Stimulated activated CD4-positive, alpha-beta T cell treated with anti-CD3 and anti-CD28 coated beads, TNF-alpha, amount 100 ng/mL, for 48 hours (primary cell): ENCODE measurements around the gene GSDMA.

ENCODE experiments used
- DNase-seq, 3 donors: peaks; one replicate each; pipeline ENCODE4 v3.0.0-alpha.2; 2020; ENCODE audit warnings: low read depth in 3 of 3

GSDMA gene, protein sequence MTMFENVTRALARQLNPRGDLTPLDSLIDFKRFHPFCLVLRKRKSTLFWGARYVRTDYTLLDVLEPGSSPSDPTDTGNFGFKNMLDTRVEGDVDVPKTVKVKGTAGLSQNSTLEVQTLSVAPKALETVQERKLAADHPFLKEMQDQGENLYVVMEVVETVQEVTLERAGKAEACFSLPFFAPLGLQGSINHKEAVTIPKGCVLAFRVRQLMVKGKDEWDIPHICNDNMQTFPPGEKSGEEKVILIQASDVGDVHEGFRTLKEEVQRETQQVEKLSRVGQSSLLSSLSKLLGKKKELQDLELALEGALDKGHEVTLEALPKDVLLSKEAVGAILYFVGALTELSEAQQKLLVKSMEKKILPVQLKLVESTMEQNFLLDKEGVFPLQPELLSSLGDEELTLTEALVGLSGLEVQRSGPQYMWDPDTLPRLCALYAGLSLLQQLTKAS

DNA sequence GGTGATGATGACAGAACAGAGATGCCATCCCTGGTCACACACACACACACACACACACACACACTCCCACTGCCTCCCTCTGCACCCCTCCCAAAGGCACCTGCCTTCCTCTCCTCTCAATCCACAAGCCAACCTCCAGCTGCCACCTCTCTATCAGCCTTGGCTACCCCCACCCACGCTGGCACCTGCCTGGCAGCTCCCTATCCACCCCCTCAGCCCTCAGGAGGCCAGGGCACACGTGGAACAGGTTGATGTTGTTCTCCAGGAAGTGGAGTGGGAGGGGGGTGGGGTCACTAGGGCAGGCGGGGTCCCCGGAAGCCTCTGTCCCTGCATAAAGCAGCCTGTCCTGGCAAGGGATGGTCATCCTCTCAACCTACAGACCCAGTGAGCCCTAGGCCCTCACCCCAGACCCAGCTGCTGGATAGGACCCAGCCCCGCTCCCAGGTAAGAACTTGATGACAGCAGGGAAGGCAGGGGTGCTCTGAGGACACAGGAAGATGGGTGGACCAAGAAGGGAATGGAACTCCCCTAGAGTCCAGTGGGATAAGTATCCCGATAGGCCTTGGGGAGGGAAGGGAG lies at the start of gene GSDMA:
Gene GSDMA (plus strand): TSS at position 363 of the 579 bp plus-strand sequence. CDS start 2,684 bp downstream, outside the sequence.
- DNase-seq = no peak

DNA sequence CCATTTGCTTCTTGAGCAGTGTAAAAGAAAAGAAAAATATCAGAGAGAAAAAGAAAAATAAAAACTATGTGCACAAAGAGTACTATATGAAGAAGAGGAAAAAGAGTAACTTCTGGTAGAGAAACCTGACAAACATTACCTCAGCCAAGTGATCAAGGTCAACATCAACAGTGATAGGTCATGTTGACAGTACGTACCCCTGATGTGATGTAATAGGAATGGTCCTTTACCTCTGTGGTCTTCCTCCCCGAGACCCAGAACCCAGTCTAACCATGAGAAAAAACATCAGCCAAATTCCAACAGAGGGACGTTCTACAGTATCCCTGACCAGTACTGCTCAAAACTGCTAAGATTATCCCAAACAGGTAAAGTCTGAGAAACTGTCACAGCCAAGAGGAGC lies 48.8 kb upstream of the GSDMA start:
- DNase-seq = no peak

DNA sequence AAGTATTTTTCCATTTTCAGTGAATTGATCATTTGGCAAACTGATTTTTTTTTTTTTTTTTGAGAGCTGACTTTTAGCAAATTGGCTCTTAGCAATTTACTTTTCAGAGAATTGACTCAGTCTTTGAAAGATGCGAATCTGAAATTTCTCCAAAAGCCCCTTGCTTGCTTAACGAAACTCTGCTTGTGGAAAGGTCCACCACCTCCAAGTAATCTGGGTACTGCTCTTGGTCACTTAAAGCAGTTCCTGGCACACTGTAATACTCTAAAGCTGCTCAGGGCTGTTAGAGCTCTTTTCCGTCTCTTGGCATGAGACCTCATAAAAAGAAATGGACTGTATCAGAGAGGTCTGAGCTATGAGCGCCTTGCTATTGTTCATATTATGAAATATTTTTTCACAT lies 47.2 kb upstream of the GSDMA start:
- no peak for DNase-seq

DNA sequence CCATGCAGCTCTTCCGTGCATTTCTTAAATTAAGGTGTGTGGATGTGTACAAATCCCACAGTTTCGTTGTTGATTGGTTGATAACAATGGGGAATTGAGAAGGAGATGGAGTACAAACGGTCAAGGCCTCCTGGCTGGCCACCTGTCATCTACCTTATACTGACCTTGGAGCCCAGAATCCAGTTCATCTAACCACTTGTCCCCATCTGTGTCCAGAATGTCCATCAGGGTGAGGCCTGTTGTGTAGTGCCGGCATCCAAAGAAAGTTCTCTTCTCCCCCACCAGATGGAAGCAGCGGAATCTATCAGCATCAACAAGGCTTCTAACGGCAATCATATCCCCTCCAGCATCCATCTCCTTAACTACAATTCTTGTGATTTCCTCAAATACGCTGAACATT lies 45.9 kb upstream of the GSDMA start:
- no peak for DNase-seq

DNA sequence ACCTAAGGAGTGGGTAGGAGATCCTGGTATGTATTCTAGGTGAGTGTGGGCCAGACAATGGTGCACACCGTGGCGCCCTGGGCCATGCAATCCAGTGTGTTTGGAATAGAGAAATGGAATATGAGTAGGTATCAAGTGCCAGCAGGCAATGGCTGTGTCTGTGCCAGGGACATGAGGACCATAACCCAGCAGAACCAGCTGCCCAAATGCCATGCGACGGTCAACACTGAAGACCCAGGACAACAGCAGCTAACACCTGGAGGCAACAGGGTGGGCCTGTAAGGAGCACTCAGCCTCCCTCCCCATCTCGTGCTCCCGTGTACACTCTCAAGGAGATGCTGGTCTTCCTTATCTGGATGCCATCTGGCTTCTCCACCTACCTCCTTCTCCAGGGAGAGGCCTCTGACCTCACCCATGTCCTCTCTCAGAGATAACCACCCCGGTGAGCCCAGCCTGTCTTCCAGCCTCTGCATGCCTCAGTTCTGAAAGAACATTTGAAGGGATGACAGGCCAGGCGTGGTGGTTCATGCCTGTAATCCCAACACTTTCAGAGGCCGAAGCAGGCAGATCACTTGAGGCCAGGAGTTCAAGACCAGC lies 43.6 kb upstream of the GSDMA start:
- no peak for DNase-seq

DNA sequence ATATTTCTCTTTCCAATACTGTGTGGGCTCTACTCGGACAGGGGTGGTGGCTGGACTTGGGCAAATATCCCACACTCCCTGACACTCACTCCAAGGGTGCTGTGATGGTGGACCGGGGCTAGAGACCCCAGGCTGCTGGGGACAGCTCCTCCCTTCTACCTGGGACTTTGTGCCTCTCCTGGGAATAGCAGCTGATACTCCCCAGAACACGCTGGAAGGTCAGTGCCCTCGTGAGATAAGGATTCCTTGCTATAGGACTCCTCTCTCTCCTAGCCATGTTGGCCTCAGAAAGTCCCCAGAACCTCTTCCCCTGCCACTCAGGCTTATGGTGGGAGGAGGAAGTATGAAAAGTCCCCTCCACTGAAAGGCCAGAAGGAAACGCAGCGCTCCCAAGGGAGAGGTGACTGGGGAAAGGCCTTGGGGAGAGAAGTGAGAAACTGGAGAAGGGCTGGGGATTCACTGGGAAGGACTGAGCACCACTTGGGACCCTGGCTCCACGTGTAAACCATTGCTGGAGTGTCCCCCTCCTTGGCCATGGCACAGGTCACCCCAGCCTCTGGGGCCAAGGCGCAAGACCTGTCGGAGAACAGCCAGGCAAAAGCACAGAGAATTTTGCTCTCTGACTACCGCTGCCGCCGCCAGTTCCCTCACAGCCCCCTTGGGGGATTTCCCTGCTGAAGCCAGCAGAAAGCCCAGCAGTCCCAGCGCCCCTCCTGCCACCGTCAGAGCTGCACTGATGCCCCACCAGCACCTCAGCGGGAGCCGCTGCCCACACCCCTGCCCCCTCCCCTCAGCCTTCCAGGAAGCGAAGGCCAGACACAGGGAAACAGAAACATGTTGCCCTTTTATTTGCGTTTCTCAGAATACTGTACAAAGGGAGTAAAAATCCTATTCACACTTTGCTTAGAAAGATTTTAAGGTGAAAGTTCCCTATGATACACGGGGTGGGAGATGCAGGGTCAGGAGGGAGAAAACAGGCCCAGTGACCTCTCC lies 42.3 kb upstream of the GSDMA start:
- DNase-seq = peak in 2 of 3 donors; percentile 23 to 52

DNA sequence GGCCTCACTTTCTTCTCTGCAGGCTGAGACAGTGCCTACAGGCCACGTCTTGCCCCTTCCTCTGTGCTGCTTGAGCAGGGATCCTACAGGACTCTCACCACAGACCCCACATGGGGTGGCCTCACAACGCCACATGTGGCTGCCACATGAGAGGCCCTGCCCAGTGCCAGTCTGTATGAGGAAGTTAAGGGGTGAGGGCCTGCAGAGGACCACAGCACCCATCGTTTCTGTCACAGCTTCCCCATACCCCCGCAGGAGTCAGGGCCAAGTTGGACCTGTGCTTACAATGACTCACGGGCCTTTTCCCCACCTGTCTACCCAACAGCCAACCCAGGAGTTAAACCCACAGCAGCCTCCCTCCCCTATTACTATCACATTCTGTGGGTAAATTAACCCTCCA lies 41.5 kb upstream of the GSDMA start:
- DNase-seq = peak in 1 of 3 donors; percentile 18

DNA sequence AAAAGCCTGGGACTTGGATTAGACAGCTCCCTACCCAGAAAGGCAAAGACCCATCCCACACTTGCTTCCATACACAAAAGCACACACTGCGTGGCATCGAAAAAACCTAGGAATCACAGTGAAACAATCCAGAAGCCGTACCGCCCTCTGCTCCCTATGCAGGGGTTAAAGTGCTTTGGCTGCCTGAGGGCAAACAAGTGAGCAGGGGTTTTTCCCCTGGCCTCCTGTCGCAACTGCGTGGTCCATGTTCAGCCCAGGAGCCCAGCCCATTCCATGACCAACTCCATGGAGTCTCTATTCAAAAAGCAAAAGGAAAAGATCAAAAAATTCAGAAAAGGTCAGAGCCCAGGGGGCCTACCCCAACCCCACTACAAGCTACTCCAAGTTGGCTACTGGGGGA lies 40.8 kb upstream of the GSDMA start:
- DNase-seq = no peak

DNA sequence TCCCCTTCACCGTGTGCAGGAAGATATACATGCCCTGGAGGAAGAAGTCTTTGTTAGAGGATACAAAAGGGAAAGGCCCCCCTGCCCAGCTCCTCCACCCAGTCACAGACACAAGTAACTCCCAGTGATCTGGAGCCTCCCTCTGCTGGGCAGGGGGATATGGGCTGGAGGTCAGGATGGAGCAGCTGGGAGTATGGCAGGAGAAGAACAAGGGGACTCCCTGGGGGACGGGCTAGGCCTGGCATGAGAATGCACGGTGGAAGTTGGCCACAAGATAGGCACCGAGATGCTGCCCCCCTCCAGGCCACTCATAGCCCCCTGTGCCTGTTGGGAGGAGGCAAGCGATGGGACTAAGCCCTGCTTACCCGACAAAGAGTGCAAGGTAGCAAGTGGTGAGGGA lies 39.6 kb upstream of the GSDMA start:
- DNase-seq = no peak

DNA sequence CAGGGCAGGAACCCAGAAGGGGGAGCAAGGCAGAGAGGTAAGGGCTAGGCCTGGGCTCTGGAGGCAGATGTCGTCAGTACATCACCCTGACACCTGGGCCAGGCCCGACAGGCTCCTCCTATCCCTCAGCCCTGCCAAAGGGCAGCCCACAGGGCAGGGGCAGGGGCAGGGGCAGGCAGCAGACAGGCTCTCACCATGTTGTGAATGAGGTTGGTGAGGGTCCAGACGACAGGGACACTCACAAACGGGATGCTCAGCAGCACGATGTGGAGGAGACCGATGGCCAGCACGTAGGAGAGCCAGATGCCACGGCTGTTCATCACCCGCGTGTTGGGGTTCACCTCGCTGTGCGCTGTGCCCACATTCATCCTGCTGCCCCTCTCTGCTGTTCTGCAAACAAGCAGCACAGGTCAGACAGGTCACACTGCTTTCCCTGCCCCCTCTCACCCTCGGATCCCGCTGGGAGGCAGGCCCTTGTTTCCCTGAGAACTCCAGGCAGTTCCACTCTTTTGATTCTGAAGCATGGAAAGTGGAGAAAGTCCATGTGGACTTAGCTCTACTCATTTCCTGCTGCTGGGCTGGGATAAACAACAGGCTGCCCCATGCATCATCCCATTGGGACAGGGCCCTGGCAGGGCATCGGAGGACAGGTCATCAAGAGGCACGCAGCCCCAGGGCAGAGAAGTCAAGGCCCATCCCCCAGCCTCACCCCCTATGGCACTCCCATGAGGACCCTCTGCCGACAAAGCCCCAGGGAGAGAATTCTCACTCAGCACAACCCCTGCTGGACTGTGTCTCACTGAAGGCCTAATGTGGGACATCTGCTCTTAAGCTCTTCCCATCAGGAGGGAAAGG lies 38.7 kb upstream of the GSDMA start:
- DNase-seq = no peak

DNA sequence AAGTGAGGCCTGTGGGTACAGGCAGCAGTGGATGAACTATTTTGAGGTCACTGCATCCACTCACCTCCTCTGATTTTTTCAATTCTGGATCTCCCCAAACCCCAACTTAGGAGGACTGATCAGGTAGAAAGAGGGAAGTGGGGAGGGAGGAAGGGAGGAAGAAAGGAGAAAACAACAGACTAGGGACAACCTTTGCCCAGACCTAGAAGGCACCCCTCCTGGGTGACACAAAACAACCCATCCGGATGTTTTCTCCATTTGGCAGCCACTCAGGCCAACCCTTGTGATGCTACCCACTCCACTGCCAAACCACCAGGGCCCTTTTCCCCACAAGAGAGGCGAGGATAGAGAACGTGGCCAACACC lies 38.1 kb upstream of the GSDMA start:
- DNase-seq = no peak

DNA sequence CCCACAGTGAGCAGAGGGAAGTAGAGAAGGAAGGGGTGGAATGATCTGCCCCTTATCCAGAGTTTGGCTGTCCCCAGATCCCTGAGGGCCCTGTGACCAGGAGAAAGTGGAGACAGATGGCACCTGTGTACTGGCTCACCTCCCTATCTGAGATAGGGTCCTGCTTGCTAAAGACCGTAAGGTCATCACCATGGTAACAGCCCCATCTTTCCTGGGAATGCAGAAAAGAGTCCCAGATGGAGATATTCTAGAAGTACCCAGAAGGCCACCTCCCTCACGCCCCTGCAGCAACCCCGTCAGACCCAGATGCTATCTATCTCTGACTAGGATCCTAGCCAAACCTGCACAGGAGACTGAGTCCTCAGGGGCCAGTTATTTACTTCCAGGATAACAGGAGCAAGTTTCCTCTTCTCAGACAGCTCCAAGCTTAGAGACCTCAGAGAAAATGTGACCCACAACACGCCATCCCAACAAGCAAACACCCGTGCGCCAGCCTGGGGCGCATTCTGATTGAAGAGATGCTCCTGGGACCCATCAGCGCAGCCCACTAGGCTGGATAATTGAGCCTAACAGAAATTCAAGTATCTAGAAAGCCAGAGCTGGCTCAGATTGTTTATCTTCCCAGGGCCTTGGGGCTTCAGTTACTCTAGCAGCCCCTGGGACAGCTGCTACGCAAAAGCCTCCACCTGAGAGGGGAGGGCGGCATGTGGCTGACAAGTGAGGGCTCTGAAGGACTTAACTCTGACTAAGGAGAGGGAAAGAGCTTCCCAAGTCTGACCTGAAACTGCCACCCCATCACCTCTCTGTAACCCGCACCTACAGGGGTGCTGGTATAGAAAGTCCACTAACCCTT lies 37.3 kb upstream of the GSDMA start:
- DNase-seq = no peak

DNA sequence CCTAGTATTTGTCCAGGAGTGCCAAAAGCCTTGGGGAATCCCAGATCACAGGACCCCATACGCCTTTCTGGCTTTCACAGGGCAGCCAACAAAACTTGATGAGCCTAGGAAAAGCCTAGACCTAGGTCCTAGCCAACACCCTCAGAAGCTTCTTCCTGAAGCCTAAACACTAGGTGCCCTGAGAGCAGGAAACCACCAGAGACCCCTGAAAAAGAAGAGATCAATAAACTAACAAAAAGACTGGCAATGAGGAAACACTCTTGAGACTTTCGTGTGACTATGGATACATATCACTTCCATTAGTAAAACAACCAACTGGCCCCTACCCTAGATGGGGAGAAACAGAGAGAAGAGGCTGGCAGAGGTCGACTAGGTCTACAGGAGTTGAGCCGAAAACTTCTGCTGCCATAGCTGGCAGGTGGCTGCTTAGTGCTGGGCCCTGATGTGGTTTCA lies 36.6 kb upstream of the GSDMA start:
- DNase-seq = no peak

DNA sequence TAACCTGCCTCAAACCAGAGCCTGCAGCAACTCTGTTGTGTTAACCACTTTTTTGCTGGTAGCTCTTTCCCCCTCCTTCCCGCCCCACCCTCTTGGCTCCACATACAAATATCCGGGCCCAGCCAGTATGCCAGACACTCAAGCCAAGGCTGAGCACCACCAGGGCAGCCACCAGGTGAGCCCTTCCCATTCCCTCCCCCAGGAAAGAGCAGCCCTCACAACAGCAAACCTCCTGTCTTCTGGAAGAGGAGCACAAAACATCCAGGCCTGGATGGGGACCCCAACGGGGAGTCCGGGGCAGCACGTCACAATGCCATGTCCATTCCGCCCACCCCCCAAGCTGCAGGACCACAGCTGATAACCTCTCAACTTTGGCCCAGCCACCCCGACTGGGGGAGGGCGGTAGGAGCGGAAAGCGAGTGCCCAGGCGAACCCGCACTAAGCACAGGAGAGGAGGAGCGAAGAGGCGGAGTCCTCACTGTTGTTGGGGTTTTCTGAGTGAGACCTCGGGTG lies 36.2 kb upstream of the GSDMA start:
- peak; percentile 17 to 48 (median 39) for DNase-seq

DNA sequence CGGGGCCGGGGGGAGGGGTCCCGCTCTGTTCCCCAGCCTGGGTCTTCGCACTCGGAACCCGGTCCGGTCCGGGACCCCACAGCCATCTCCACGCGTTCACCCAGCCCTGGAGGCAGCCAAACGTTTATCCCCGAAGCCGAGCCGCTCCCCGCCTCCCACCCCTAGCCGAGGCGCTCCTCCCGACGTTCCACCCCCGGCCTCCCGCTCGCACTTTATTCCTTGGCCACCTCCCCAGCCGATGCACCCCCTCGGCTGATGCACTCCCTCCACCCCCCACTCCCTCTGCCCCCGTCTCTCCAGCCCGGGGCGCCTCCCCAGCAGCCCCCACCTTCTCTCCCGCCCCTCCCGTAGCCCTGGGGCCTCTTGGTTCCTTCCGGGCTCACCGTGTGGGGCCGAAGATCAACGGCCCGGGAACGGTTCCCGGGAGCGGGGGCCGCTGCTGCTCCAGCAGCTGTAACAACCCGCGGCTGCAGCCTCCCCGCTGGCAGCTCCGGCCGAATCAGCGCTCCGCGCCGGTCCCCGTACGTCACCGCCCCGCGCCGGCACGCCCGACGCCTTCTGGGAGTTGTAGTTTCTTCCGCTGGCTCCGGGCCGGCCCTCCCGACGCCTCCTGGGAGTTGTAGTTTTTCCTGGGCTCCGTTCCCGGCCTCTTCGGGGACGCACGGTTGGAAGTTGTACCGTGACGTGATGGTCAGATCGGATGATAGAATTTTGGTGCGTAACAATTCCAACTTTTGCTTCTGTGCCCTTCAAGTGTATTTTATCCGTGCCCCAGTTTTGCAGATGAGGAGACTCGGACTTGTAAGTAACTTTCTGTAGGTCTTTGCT lies 35.5 kb upstream of the GSDMA start, which contains the start of the genes LRRC3C and ORMDL3:
Gene LRRC3C (plus strand): TSS at position 632 of the 828 bp plus-strand sequence. CDS start 13,792 bp downstream, outside the sequence.
Gene ORMDL3 (minus strand): TSS at position 501 of the 828 bp plus-strand sequence. CDS start 3,398 bp downstream, outside the sequence.
- peak; percentile 84 to 88 (median 87) for DNase-seq

DNA sequence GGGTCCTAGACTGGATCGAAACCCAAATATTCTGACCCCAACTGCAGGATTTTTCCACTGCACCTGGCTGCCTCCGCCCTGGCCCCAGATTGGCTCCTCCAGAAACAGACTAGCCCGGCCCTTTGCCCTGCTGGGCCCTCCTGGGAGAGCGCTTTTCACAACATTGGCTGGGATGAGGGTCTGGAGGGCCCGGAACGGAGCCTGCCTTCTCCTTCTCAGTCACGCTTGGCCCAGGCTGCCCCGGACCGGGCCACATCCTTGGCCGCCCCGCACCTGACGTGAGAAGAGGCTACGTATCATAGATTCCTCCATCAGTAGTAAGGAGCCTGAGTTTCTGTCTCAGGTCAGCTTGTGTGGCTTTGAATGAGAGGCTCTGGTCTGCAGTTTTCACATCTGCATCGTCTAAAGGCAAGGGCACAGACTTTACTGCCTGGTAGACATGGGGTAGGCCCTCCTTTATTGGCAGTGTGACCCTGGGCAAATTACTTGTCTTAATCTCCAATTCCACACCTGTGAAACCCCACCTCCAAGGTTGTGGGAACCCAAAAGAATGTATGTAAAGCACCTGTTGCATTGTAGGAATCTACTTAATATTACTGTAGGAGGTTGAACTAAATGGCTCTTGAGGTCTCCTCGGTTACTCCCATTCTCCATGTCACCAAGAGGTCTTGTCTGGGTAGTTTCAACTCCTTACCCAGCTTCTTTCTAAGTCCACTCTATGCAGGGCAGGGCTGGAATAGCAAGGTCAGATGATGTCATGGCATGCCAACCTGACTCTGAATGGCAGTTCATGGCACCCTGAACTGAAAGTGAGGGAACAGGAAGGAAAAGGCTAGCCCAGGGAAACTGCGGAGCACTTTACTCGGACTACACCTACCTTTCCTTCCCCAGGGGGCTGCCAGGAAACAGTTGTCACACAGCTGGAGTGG lies 34.6 kb upstream of the GSDMA start:
- DNase-seq = no peak
